Lower leg skin (tissue), 3 donors: Measurements from ENCODE around the gene CTIF.

ENCODE experiments used
- CTCF ChIP-seq, 3 donors: fragments of 450-650 bp; IDR thresholded peaks; one replicate each; pipeline ENCODE4 v1.5.1; 2016; ENCODE audit warnings: antibody characterized with exemption in 3 of 3, mild to moderate bottlenecking in 3 of 3, moderate library complexity in 2 of 3
- POLR2A ChIP-seq, 2 donors: fragments of 450-650 bp; IDR thresholded peaks; one replicate each; pipeline ENCODE4 v1.6.1; 2016 to 2017; ENCODE audit warnings: antibody characterized with exemption in 2 of 2, mild to moderate bottlenecking in 1 of 2, moderate library complexity in 1 of 2

- TF ChIP-seq CTCF (IDR thresholded peaks at IDR 0.05) (no peak), POLR2A (IDR thresholded peaks at IDR 0.05) (no peak)
Measured at GRCh38 chr18:48706731-48707130, 167.9 kb downstream of the CTIF start.
